H1 (cell line): ENCODE measurements around the gene ATP8B2. TPM values are rescaled to one million over a fixed set of nuclear protein-coding genes. Genes with fewer than 3 reads are reported as not detected.

ENCODE experiments used
- BACH1 ChIP-seq: IDR thresholded peaks from 2 replicates; pipeline ENCODE4 v1.6.1; 2012; ENCODE audit warnings: low read length, improper control_type of control experiment
- CHD1 ChIP-seq: IDR thresholded peaks from 2 replicates; pipeline ENCODE4 v1.6.1; 2012; ENCODE audit warnings: low read depth, low read length, improper control_type of control experiment
- CREB1 ChIP-seq: IDR thresholded peaks from 2 replicates; pipeline ENCODE4 v1.6.1; 2012; ENCODE audit warnings: inconsistent platforms
- RAD21 ChIP-seq, 2 experiments: IDR thresholded peaks in 1 of 2; conservative IDR thresholded peaks in 1 of 2; 2 replicates each; pipeline ENCODE4 v1.6.1; 2011; ENCODE audit warnings: low read depth in 2 of 2, low read length in 2 of 2, improper control_type of control experiment in 1 of 2, inconsistent platforms in 1 of 2, mild to moderate bottlenecking in 1 of 2, moderate library complexity in 1 of 2
- RBBP5 ChIP-seq: IDR thresholded peaks from 2 replicates; pipeline ENCODE4 v1.7.1; 2012; ENCODE audit warnings: low read depth, mild to moderate bottlenecking, inconsistent platforms, low read length, moderate library complexity, borderline replicate concordance
- TAF1 ChIP-seq: IDR thresholded peaks from 2 replicates; pipeline ENCODE4 v1.6.1; 2011; ENCODE audit warnings: mild to moderate bottlenecking, low read depth, low read length
- polyA plus RNA-seq, 7 experiments: library from polyadenylated mRNA; depleted of rRNA in 3 of 7; stranded (reverse) in 5 of 7; unstranded in 2 of 7; fragments of >200 nt in 5 of 7; fragments of 200-250 nt in 2 of 7; gene quantifications; 1 replicate in 5 of 7; 2 replicates in 1 of 7; 4 replicates in 1 of 7; pipeline versions ENCODE4 v1.2.1 to v1.2.3, GENCODE V29; 2011 to 2013; ENCODE audit warnings: missing spikeins in 2 of 7, mixed read lengths in 2 of 7
- total RNA-seq: library from RNA; stranded (reverse); fragmentation: NEBNext Ultra II Directional; extraction: Animal tissue kit (Norgen Biotek cat#: 25700); gene quantifications from 2 replicates; pipeline ENCODE4 v1.2.1, GENCODE V29; 2021

Gene ATP8B2
- total and polyA plus RNA-seq, 2 of the 8 experiments (the other 6 are each of a cell fraction or from before 2014, with no cell fraction given) = 61.4 to 70.1 TPM

- TF ChIP-seq RAD21 (IDR thresholded peaks at IDR 0.05 in 1 of 2, conservative IDR thresholded peaks at IDR 0.05 in 1 of 2; ENCODE audit: low read depth in 2 of 2, low read length in 2 of 2) (peak; percentile 74 to 78), TAF1 (no peak), CREB1 (peak; percentile 25; the same call in 1 of the 2 replicates), BACH1 (no peak), CHD1 (no peak), RBBP5 (no peak)
- TF ChIP-seq, all 59 proteins: peak for 6
These were observed 9.8 kb downstream of the ATP8B2 start (continued) for GRCh38 chr1:154335025-154335714.
